HT-29 (cell line): ENCODE results near the gene MBP. TPM values are rescaled to one million over a fixed set of nuclear protein-coding genes. Genes with fewer than 3 reads are reported as not detected.
"Not testable (repeated sequence)": the region's sequence is repeated elsewhere in the genome, so short reads cannot be mapped to it uniquely, and the experiment has no call there.

Source experiments
- DNase-seq: peaks from one replicate; pipeline ENCODE4 v3.0.0-alpha.2; 2015; ENCODE audit warnings: low spot score
- total RNA-seq: library from RNA; depleted of rRNA; stranded (reverse); fragments of >200 nt; shearing (Covaris generic); gene quantifications from 2 replicates; pipeline ENCODE4 v1.2.3, GENCODE V29; 2014; rRNA removed

Gene MBP
- total RNA-seq, 1 experiment from 2014 or later, result 27.4 TPM

DNA sequence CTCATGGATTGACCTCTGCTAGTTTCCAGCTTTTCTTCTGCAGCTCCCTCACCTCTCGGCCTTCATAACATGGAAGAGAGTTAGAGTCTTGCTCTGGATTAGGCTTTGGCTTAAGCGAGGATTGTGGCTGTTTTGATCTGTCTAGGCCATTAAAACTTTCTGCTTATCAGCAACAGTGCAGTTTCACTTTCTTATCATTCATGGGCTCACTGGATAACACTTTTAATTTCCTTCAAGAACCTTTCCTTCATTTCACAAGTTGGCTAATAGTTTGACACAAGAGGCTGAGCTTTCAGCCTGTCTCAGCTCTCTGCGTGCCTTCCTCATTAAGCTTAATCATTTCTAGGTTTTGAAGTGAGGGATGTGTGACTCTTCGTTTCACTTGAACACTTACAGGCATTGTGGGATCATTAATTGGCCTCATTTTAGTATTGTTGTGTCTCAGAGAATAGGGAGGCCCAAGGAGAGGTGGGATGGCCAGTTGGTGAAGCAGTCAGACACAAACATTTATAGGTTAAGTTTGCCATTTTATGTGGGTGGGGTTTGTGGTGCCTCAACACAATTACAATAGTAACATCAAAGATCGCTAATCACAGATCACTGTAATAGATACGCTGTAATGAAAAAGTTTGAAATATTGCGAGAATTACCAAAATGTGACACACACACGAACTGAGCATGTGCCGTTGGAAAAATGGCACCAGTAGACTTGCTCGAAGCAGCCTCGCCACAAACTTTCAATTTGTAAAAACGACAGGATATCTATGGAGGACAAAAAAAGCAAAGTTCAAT lies 180.9 kb downstream of the MBP start:
- DNase-seq, result no peak

DNA sequence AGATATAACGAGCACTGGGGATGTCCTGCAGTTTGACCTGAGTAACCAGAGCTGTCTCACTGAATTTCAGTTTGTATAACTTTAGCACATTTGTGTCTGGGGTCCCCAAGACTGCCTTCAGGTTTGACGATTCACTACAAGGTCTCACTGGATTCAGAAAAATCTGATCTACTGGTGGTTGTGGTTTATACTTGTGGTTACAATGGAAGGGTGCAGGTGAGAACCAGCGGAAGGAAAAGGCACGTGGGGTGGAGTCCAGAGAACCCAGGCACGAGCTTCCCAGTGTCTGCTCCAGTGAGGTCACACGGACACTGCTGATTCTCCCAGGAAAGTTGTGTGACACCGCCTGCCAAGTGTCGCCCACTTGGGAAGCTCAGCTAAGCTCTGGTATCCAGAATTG lies 184.2 kb downstream of the MBP start:
- DNase-seq, result no peak

DNA sequence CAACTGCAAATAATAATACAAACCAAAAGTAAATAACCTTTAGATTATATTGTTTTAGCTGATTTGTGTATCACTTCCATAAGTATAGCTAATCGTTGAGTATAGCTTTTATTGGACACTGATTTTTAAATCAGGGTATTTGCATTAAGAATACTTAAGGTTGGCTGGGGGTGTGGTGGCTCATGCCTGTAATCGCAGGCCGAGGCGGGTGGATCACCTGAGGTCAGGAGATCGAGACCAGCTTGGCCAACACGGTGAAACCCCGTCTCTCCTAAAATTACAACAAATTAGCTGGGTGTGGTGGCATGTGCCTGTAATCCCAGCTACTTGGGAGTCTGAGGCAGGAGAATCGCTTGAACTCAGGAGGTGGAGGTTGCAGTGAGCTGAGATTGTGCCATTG lies 188.2 kb downstream of the MBP start:
- not testable (repeated sequence) for DNase-seq

DNA sequence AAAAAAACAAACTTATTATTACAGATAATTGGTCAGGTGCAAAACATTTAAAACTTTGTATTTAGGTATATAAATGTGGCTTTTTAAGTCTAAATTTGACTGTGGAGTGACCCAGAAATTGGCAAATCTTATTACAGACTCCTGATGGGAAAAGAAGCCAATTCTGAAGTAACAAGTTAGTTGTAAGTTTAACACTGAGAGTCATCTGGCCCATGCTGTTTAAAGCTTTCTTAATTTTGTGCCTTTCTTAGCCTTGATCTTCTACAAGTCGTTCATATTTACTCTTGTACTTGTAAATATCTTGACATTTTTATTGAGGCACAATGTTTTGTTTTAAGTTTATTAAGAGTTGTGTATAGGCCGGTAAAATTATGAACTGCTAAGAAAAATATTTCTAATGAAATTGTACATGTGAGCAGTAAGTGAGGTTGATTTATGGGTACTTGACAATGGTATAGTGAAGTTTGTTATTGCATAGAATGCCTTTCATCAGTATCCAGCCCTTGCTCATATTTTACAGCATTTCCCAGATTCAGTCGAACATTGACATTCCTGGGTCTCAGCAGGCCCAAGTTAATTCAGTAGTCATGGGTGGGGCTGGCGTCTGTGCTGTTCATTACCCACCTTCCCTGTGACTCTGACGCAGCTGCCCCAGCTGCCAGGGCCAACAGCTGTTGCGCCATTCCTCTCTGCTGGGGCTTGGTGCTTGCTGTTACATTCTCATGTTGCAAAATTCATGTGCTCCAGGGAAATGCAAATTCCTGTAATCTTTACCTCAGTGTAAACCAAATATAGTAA lies 188.8 kb downstream of the MBP start:
- DNase-seq, result no peak

DNA sequence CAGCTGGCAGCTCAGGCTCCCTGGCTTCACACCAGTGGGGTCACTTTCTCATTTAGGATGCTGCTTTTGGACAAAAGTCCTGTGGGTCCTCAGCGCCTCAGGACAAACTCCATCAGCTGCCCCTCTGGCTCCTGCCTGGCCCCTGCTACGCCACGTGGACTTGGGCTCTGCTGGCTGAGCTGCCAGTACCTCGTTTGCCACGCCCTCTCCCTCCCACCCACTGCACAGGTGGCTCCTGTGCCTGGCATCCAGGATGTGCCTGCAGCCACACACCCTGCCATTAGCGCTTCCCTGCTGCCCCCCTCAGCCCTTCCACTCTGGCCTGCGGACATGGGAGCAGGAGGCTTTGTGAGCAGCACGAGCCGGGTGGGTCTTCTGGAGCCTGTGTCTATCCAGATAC lies 191.3 kb downstream of the MBP start:
- no peak for DNase-seq

DNA sequence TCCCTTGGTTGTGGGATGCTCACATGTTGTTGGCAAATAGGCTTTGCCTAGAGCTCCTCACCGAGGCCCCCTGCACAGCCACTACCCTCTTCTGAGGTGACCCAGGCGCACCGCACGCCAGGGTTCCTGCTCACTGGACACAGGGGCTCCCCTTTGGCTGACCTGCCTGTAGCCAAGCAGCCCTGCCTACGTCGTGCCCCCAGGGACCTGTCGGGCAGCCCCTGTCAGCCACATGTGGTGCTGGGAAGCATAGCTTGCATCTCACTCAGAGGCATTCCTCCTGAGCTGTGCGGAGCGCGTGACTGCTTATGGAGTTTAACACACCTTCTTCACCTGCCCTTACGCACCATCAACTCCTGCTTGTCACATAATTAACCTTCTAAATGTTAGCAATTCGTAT lies 194.0 kb downstream of the MBP start:
- no peak for DNase-seq

DNA sequence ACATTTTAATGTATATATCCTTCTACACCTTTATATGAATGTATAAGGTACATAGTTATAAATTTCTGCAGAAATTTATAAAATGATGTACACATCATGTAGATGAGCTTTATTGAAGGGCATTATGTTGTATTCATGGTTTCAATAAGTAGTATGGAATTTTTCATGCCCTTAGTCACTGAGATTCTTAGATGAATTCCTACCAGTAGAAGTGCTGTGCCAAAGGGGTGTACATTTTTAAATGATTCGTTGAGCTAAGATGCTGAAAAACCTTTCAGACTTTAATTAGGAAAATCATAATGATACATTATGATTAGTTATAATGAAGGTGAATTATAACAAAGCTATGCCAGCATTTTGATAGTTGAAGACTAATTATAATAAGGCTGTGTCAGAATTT lies 195.0 kb downstream of the MBP start:
- no peak for DNase-seq

DNA sequence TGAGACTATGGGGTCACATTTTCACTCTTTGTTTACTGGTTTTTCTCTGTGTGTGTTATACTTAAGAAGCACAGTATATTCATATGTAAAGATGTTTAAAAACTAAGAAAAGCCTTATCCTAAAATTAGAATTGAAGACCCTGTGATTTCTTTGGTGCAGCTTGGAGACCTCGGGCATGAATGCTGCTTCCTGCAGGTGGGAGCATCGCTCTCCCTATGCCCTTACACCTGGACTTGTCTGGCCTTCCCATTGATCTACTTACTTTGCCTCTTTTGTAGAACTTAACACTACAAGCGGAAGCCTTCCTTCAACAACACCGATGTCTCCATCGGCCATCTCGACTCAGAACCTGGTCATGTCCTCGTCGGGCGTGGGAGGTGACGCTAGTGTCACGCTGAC lies 195.7 kb downstream of the MBP start:
- DNase-seq, result no peak

DNA sequence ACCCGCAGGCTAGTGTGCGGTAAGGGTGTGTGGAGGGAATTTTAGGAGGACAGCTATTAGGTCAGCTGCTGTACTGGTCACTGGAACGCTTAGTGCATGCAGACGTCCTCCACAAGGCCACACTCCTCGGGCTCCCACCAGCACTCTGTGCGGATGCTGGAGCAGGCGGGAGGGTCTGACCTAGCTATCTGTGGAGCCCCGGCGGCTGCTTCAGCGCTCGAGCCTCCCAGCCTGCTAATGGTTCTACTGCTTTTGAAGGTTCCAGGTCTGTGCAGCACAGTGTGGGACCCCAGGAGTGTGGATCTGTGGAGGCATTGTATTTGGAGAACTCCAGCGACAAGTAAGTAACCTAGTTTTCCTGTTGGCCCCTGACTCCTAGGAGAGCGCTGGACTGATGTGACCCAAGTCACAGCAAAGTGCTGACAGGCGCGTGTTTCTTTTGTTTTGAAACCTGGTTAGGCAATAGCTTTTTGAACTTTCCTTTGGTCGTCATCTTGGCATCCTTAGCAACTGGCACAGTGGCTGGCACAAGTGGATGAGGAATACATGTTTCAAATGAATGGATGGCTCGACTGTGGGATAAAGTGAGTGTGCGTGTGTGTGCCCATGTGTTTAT lies 196.8 kb downstream of the MBP start:
- DNase-seq, result no peak

DNA sequence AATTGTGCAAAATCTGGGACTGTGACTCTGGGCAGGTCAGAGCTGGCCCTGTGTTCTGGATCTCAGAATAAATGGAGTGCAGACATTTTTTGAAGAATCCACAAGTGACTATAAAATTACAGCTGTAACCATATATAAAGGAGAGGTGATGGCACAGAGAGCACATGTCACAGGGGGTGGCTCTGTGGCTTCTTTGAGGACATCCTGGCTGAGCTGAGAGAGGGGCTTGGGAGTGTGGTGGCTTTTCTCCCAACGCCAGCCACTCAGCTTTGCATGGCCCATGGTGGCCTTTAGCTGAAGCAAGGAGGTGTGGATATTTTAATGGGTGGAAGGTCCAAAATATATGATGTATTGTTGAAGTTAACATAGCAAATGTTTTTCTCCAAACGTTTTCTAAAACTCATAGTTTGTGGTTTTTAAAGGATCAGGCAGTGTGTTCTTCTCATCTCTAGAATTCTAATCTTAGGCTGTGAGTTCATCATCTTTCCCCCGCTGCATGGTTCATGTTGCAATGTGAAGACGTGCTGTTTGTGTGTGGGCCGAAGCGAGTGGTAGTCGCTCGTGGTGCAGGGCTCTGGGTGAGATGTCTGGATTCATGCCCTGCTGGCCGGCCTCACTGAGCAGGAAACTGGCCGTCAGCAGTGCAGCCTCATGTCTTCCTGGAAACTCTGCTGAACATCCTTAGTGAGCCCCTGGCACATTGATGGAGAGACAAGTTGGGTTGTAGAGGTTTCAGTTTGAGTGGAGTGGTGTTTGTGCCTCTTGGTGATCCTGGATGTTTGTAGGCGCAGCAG lies 200.4 kb downstream of the MBP start:
- no peak for DNase-seq

DNA sequence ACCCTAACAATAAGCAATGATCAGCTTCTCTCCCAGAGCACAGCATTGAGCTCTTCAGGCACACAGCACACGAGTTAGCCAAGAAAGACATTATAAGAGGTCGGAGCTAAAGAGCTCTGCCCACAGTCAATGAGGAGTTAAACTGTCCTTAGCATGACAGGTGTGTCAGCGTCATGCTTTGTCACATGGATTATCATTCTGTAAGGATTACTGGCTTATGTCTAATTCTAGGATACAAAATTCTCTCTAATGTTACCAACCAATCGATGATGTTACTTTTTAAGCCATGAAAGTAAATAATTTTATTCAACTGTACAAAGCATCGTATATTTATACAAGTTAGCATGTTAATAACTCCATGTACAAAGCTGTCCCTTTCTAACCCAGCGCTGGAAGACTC lies 201.4 kb downstream of the MBP start:
- no peak for DNase-seq

Other genes with a start within 250 kb of the MBP start
- gene GALR1, start 117.1 kb upstream of the MBP start, total RNA-seq, result not detected in 2 replicates